DMS79 (cell line): ENCODE measurements around the gene RNF130.
"Not testable (repeated sequence)": the region's sequence is repeated elsewhere in the genome, so short reads cannot be mapped to it uniquely, and the experiment has no call there.

Source experiments
- DNase-seq: peaks from one replicate; lab custom pipeline; 2025; lab: John Stamatoyannopoulos, UW

Gene RNF130

GRCh38 chr5:179974246-179974945 lies 97.2 kb downstream of the RNF130 start:
- peak; percentile 81 for DNase-seq

GRCh38 chr5:179973391-179973790 lies 98.2 kb downstream of the RNF130 start:
- peak; percentile 1 for DNase-seq

GRCh38 chr5:179969110-179969509 lies 102.4 kb downstream of the RNF130 start:
- no peak for DNase-seq

- DNase-seq = no peak
Measured at GRCh38 chr5:179967489-179967888, 104.1 kb downstream of the RNF130 start.

GRCh38 chr5:179964015-179964414 lies 107.5 kb downstream of the RNF130 start:
- no peak for DNase-seq

GRCh38 chr5:179963375-179963774 lies 108.2 kb downstream of the RNF130 start:
- no peak for DNase-seq

- DNase-seq = no peak
Measured at GRCh38 chr5:179960204-179960831, 111.2 kb downstream of the RNF130 start.

GRCh38 chr5:179959641-179960040 lies 111.9 kb downstream of the RNF130 start:
- no peak for DNase-seq

GRCh38 chr5:179959118-179959517 lies 112.4 kb downstream of the RNF130 start:
- not testable (repeated sequence) for DNase-seq

GRCh38 chr5:179955630-179956029 lies 115.9 kb downstream of the RNF130 start:
- DNase-seq = no peak

GRCh38 chr5:179955062-179955461 lies 116.5 kb downstream of the RNF130 start:
- DNase-seq = no peak

- DNase-seq = no peak
Measured at GRCh38 chr5:179954434-179954833, 117.1 kb downstream of the RNF130 start.

GRCh38 chr5:179953987-179954386 lies 117.6 kb downstream of the RNF130 start:
- no peak for DNase-seq

GRCh38 chr5:179936976-179937681 lies 134.4 kb downstream of the RNF130 start:
- no peak for DNase-seq

- DNase-seq = no peak
Measured at GRCh38 chr5:179930788-179931473, 140.6 kb downstream of the RNF130 start.

GRCh38 chr5:179927824-179928223 lies 143.7 kb downstream of the RNF130 start:
- DNase-seq = no peak

- no peak for DNase-seq
Measured at GRCh38 chr5:179926657-179927056, 144.9 kb downstream of the RNF130 start.

- no peak for DNase-seq
Measured at GRCh38 chr5:179923436-179923835, 148.1 kb downstream of the RNF130 start.

GRCh38 chr5:179920175-179920574 lies 151.4 kb downstream of the RNF130 start:
- DNase-seq = no peak

- no peak for DNase-seq
Measured at GRCh38 chr5:179919487-179920060, 152.0 kb downstream of the RNF130 start.

GRCh38 chr5:179918742-179919486 lies 152.6 kb downstream of the RNF130 start:
- no peak for DNase-seq
